NCI-H510A treated with DMSO at 0.1 percent for 48 hours (cell line): Measurements from ENCODE around the gene TRAF6.

ENCODE experiments used
- DNase-seq: peaks from one replicate; lab custom pipeline; 2025; lab: John Stamatoyannopoulos, UW

TRAF6 gene

GRCh38 chr11:36458129-36458915 is 51.8 kb downstream of the TRAF6 start:
- DNase-seq = peak; percentile 12

GRCh38 chr11:36456156-36456555 is 53.9 kb downstream of the TRAF6 start:
- DNase-seq = no peak

DNA sequence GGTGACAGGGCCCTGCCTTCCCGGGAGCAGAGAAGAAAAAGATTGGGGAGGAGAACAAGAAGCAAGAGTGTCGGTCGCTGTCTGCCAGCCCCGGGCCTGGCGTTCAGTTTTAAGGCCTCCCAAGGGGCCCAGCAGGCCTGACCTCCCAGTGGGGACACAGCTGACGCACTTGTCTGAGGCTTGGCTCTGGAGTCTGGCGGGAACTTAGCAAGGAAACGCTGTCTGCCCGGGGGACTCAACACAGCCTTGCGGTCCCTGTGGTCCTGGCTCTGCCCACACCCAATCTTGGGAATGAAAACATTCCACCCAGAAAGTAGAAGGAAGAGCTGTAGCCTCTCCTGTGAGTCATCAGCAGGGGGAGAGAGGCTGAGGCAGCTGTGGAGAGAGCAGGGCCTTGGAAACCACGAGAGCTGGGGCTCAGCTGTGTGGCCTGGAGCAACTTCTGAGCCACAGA is 54.4 kb downstream of the TRAF6 start:
- no peak for DNase-seq

DNA sequence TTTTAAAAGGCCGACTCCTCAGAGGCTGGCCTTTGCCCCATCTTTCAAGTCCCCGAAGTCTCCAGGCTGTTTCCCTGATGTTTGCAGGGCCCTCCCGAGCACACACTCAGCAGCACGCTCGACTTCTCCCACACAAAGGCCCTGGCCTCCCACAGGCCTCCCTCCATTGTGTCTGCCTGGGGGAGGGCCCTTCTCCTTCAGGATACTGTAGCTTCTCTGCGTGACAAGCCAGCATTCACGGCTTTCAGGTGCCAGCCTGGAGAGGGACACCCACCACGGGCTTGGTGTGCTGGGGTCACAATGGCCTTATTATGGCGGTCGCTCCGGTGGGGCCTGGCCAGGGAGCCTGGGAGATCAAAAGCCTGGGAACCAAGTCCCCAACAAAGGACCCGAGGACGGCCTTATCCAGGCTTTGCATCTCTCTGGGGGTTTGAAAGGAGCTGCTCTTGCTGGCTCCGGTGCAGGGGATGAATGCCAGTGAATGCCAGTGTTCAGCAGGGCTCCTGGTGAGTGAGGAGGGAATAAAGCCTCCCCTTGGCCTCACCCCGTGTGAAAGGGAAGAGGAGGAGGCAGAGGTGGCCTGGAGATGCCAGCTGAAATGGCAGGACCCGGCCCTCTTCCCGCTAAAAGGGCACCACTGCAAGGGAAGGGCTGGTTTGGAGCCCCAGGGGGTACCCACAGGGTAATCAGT is 55.0 kb downstream of the TRAF6 start:
- peak; percentile 20 for DNase-seq

- DNase-seq = no peak
Observed at GRCh38 chr11:36454551-36454940, 55.5 kb downstream of the TRAF6 start.

- peak; percentile 8 for DNase-seq
Observed at GRCh38 chr11:36453678-36454077, 56.4 kb downstream of the TRAF6 start.

GRCh38 chr11:36452961-36453360 is 57.1 kb downstream of the TRAF6 start:
- DNase-seq = no peak

- no peak for DNase-seq
Observed at GRCh38 chr11:36452236-36452940, 57.7 kb downstream of the TRAF6 start.

DNA sequence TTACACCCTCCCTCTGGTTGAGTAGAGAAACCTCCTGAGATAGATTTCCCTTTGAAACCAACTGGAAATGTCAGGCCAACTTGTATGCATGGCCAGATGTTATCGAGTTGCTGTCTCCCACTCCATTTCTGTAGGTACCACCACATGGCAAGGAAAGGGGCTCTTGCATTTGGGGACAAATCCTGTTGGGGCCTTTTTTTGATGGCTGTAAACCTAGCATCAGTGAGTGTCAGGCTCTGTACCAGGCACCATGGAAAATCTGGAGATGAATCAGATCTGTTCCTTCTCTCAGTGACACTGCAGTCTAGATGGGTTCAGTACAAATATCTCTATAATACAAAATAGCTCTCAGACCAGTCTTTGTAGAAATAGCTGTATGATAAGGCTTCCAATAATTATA is 58.4 kb downstream of the TRAF6 start:
- DNase-seq = no peak

GRCh38 chr11:36451045-36451444 is 59.0 kb downstream of the TRAF6 start:
- DNase-seq = no peak

DNA sequence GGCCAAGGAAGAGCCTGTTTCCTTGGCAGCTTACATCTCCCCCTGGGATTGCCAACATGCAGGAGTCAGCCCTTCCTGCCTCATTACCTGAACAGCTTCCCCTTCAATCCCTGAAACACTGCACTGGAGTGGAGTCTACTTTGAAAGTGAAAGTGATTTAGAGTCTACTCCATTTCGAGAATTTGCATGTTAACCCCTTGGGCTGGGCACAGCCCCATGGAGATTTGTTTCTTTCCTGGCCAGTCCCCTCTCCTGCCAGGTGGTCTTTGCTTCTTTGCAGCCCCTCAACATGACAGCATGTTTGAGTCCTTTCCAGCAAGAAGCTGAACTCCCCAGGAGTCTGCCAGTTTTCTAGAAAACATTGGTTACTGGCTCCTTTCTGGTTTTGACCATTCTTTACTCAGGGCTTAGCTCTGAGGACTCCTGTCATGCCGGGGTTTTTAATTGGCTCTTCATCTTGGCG is 59.9 kb downstream of the TRAF6 start:
- DNase-seq = no peak

- no peak for DNase-seq
Observed at GRCh38 chr11:36449561-36450096, 60.4 kb downstream of the TRAF6 start.

DNA sequence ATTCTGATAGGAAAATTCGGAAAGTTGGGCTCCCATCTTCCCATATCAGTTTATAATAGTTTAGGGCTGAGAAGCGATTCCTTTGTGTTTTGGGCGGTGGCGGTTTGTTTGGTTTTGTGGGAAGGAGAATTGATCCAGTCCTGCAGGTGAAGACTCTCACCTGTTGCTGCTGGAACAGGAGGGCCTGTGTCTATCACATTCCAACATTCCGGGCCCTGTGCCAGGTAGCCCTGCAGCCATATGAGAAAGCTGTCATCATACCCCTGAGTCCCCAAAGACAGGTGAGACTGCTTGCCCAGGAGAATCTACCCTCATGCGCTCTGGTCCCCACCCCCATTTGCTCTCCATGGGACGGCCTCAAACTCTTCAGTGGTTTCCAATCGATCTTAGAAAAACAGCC is 62.1 kb downstream of the TRAF6 start:
- DNase-seq = peak; percentile 28

GRCh38 chr11:36447514-36447913 is 62.6 kb downstream of the TRAF6 start:
- no peak for DNase-seq

DNA sequence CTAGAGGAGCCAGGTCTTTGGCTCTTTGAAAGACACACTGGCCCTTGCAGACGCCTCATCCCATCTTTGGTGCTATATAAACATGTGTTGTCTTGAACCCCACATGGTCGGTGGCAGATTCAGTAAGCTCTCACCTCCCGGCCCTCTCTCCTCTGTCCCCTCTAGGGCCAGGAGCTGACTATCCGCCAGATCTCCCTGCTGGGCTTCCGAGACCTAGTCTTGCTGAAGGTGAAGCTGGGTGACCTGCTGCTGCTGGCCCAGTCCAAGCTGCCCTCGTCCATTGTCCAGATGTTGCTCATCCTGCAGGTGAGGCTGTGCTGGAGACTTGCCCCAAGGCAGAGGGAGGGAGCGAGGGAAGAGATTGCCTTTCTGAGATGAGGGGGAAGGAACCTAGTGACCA is 63.9 kb downstream of the TRAF6 start:
- DNase-seq = no peak

- no peak for DNase-seq
Observed at GRCh38 chr11:36443661-36444060, 66.4 kb downstream of the TRAF6 start.

GRCh38 chr11:36441610-36442208 is 68.4 kb downstream of the TRAF6 start:
- DNase-seq = no peak

GRCh38 chr11:36438126-36438525 is 71.9 kb downstream of the TRAF6 start:
- DNase-seq = no peak

DNA sequence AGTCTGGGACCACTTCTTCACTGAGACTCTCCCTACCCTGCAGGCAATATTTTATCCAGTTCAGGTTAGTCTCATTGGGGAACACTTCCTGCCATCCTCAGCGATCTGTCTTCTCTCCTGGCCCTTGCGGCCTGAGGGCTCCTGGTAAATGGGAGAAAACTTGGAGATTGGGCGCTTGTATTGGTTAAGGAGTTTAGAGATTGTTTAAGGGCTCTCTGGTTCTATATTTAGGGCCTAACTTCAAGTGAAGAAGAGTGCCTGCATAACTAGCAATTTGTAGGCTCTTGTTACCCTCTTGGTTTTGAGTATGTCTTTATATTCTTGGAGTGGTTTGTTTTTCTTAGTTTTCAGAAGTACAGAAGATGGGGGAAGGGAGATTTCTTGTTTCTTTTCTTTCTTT is 72.7 kb downstream of the TRAF6 start:
- no peak for DNase-seq
